HAP-1 (cell line): ENCODE measurements around the gene MDGA2.
"Not testable (repeated sequence)": the region's sequence is repeated elsewhere in the genome, so short reads cannot be mapped to it uniquely, and the experiment has no call there.

Experiments
- DNase-seq, 2 experiments: peaks; one replicate each; pipeline ENCODE4 v3.0.0-alpha.2; 2016 to 2020; ENCODE audit warnings: low spot score in 2 of 2
- H3K27me3 ChIP-seq: fragments of 250-450 bp; sonication (Bioruptor Pico); 2 replicates; pipeline ENCODE4 v1.5.1; 2020; ENCODE audit warnings: low read depth, mild to moderate bottlenecking, moderate library complexity
- H3K36me3 ChIP-seq: fragments of 250-450 bp; sonication (Bioruptor Pico); replicated peaks from 2 replicates; pipeline ENCODE4 v1.5.1; 2020; ENCODE audit warnings: mild to moderate bottlenecking
- H3K4me1 ChIP-seq: fragments of 250-450 bp; sonication (Bioruptor Pico); 2 replicates; pipeline ENCODE4 v1.5.1; 2020; ENCODE audit warnings: mild to moderate bottlenecking
- H3K4me3 ChIP-seq: fragments of 250-450 bp; sonication (Bioruptor Pico); 2 replicates; pipeline ENCODE4 v1.5.1; 2020; ENCODE audit warnings: mild to moderate bottlenecking, moderate library complexity
- H3K9me3 ChIP-seq: fragments of 250-450 bp; sonication (Bioruptor Pico); 2 replicates; pipeline ENCODE4 v1.5.1; 2020; ENCODE audit warnings: mild to moderate bottlenecking, moderate library complexity
- in situ Hi-C: fragments of 300-500 bp; cut with MboI; formaldehyde crosslinking; loops from 3 replicates; pipeline ENCODE4 v1.14.3; 2020; ENCODE audit warnings: low sequenced_read_pairs, inconsistent platforms, mixed read lengths

The MDGA2 gene

GRCh38 chr14:47194055-47194454 lies 481.4 kb downstream of the MDGA2 start:
- Histone ChIP-seq H3K27me3 (no peaks in the 10 kb centered on the region), H3K36me3 (no peaks in the 10 kb centered on the region), H3K4me3 (no peak overlapping the region), H3K9me3 (no peaks in the 10 kb centered on the region), H3K4me1 (no peaks in the 10 kb centered on the region)
- DNase-seq: no peak
- in situ Hi-C loops: no loop called here

GRCh38 chr14:47192203-47192602 lies 483.2 kb downstream of the MDGA2 start:
- DNase-seq, H3K4me1 ChIP-seq, H3K4me3 ChIP-seq, H3K9me3 ChIP-seq, in situ Hi-C loops, H3K27me3 ChIP-seq, H3K36me3 ChIP-seq: not testable (repeated sequence)

GRCh38 chr14:47191700-47192099 lies 483.7 kb downstream of the MDGA2 start:
- no peaks in the 10 kb centered on the region for H3K36me3 ChIP-seq
- no peaks in the 10 kb centered on the region for H3K4me1 ChIP-seq
- H3K4me3 ChIP-seq: no peak overlapping the region
- H3K9me3 ChIP-seq: no peaks in the 10 kb centered on the region
- in situ Hi-C loops: no loop called here
- no peaks in the 10 kb centered on the region for H3K27me3 ChIP-seq
- no peak for DNase-seq

GRCh38 chr14:47189911-47190484 lies 485.4 kb downstream of the MDGA2 start:
- H3K36me3 ChIP-seq: no peaks in the 10 kb centered on the region
- no peaks in the 10 kb centered on the region for H3K9me3 ChIP-seq
- in situ Hi-C loops: no loop called here

GRCh38 chr14:47186486-47186885 lies 488.9 kb downstream of the MDGA2 start:
- H3K27me3 ChIP-seq: no peaks in the 10 kb centered on the region
- no peak overlapping the region for H3K4me3 ChIP-seq
- H3K36me3 ChIP-seq: no peaks in the 10 kb centered on the region
- no peaks in the 10 kb centered on the region for H3K4me1 ChIP-seq
- no peak for DNase-seq
- in situ Hi-C loops: no loop called here
- H3K9me3 ChIP-seq: no peaks in the 10 kb centered on the region

More at GRCh38 chr14:47189911-47190484, 485.4 kb downstream of the MDGA2 start:
- Histone ChIP-seq H3K4me3 (no peak overlapping the region), H3K27me3 (no peaks in the 10 kb centered on the region), H3K4me1 (no peaks in the 10 kb centered on the region)
- no peak for DNase-seq

GRCh38 chr14:47179906-47180305 lies 495.5 kb downstream of the MDGA2 start:
- no peak for DNase-seq
- H3K9me3 ChIP-seq: no peaks in the 10 kb centered on the region
- no peak overlapping the region for H3K4me3 ChIP-seq
- H3K27me3 ChIP-seq: no peaks in the 10 kb centered on the region
- in situ Hi-C loops: no loop called here
- no peaks in the 10 kb centered on the region for H3K36me3 ChIP-seq
- H3K4me1 ChIP-seq: no peaks in the 10 kb centered on the region

GRCh38 chr14:47171896-47172295 lies 503.5 kb downstream of the MDGA2 start:
- H3K9me3 ChIP-seq, H3K4me3 ChIP-seq, DNase-seq, H3K4me1 ChIP-seq, H3K27me3 ChIP-seq, H3K36me3 ChIP-seq, in situ Hi-C loops: not testable (repeated sequence)

GRCh38 chr14:47167402-47167801 lies 508.0 kb downstream of the MDGA2 start:
- no peak overlapping the region for H3K4me3 ChIP-seq
- no peaks in the 10 kb centered on the region for H3K9me3 ChIP-seq
- no peak for DNase-seq
- in situ Hi-C loops: no loop called here
- H3K27me3 ChIP-seq: no peaks in the 10 kb centered on the region
- H3K36me3 ChIP-seq: no peaks in the 10 kb centered on the region
- no peaks in the 10 kb centered on the region for H3K4me1 ChIP-seq

GRCh38 chr14:47155395-47155794 lies 520.0 kb downstream of the MDGA2 start:
- Histone ChIP-seq H3K9me3 (peaks cover 4% of the 10 kb centered on the region; the same call in 1 of the 2 replicates), H3K4me3 (no peak overlapping the region), H3K4me1 (no peaks in the 10 kb centered on the region), H3K36me3 (no peaks in the 10 kb centered on the region), H3K27me3 (no peaks in the 10 kb centered on the region)
- in situ Hi-C loops: no loop called here
- no peak for DNase-seq

GRCh38 chr14:47154276-47154797 lies 521.1 kb downstream of the MDGA2 start:
- Histone ChIP-seq H3K4me3 (no peak overlapping the region), H3K27me3 (no peaks in the 10 kb centered on the region), H3K9me3 (peaks cover 4% of the 10 kb centered on the region; the same call in 1 of the 2 replicates), H3K4me1 (no peaks in the 10 kb centered on the region), H3K36me3 (no peaks in the 10 kb centered on the region)
- DNase-seq: no peak
- in situ Hi-C loops: no loop called here

- no peak for DNase-seq
- no peaks in the 10 kb centered on the region for H3K27me3 ChIP-seq
- H3K9me3 ChIP-seq: peaks cover under 1% of the 10 kb centered on the region; the same call in 1 of the 2 replicates
- in situ Hi-C loops: no loop called here
- no peaks in the 10 kb centered on the region for H3K4me1 ChIP-seq
- no peak overlapping the region for H3K4me3 ChIP-seq
- no peaks in the 10 kb centered on the region for H3K36me3 ChIP-seq
These were observed 521.7 kb downstream of the MDGA2 start for GRCh38 chr14:47153746-47154145.

GRCh38 chr14:47150267-47150666 lies 525.1 kb downstream of the MDGA2 start:
- in situ Hi-C loops: no loop called here
- Histone ChIP-seq H3K4me3 (no peak overlapping the region), H3K9me3 (0 out of 2 replicates have a peak, but pooled peaks cover 4% of the 10 kb centered on the region), H3K36me3 (no peaks in the 10 kb centered on the region), H3K4me1 (no peaks in the 10 kb centered on the region), H3K27me3 (no peaks in the 10 kb centered on the region)
- DNase-seq: no peak

- DNase-seq: no peak
These were observed 526.1 kb downstream of the MDGA2 start for GRCh38 chr14:47149326-47149725.

GRCh38 chr14:47148686-47149085 lies 526.7 kb downstream of the MDGA2 start:
- H3K4me1 ChIP-seq: no peaks in the 10 kb centered on the region
- no peak overlapping the region for H3K4me3 ChIP-seq
- no peaks in the 10 kb centered on the region for H3K27me3 ChIP-seq
- DNase-seq: no peak
- in situ Hi-C loops: no loop called here
- H3K36me3 ChIP-seq: no peaks in the 10 kb centered on the region
- H3K9me3 ChIP-seq: 0 out of 2 replicates have a peak, but pooled peaks cover 4% of the 10 kb centered on the region

More at GRCh38 chr14:47149326-47149725, 526.1 kb downstream of the MDGA2 start:
- Histone ChIP-seq H3K36me3 (no peaks in the 10 kb centered on the region), H3K27me3 (no peaks in the 10 kb centered on the region), H3K9me3 (0 out of 2 replicates have a peak, but pooled peaks cover 4% of the 10 kb centered on the region), H3K4me1 (no peaks in the 10 kb centered on the region), H3K4me3 (no peak overlapping the region)
- in situ Hi-C loops: no loop called here

GRCh38 chr14:47120645-47121044 lies 554.8 kb downstream of the MDGA2 start:
- H3K4me3 ChIP-seq: no peak overlapping the region
- no peaks in the 10 kb centered on the region for H3K9me3 ChIP-seq
- in situ Hi-C loops: no loop called here
- no peaks in the 10 kb centered on the region for H3K27me3 ChIP-seq
- no peak for DNase-seq
- no peaks in the 10 kb centered on the region for H3K4me1 ChIP-seq
- no peaks in the 10 kb centered on the region for H3K36me3 ChIP-seq
